MCF 10A (cell line): Measurements from ENCODE around the gene CHSY3. TPM values are rescaled to one million over a fixed set of nuclear protein-coding genes. Genes with fewer than 3 reads are reported as not detected.

Experiments
- BruUV-seq: library from RNA; stranded (reverse); fragments of 400-500 nt; replicated peaks from 2 replicates; lab custom pipeline; 2021; lab: Mats Ljungman, UMichigan
- CTCF ChIA-PET: fragments of 300-600 bp; sonication (Branson Sonifier 250); formaldehyde crosslinking; extraction: SDS; loops from one replicate; lab custom pipeline; 2021; ENCODE audit warnings: antibody characterized with exemption, inconsistent platforms; lab: Yijun Ruan, JAX
- POLR2A ChIA-PET: fragments of 300-600, 350-650 bp; sonication (Branson Sonifier 250); formaldehyde crosslinking; extraction: SDS; loops from one replicate; lab custom pipeline; 2020; ENCODE audit warnings: antibody characterized with exemption, inconsistent platforms; lab: Yijun Ruan, JAX
- DNase-seq: peaks from one replicate; pipeline ENCODE4 v3.0.0-alpha.2; 2018; ENCODE audit not compliant: unreplicated experiment
- H3K27ac Mint-ChIP-seq: one replicate; pipeline ENCODE4 v1.8.0; 2022; ENCODE audit warnings: mild to moderate bottlenecking, low read depth, mixed read lengths; ENCODE audit not compliant: unreplicated experiment
- H3K27me3 Mint-ChIP-seq: one replicate; pipeline ENCODE4 v1.8.0; 2022; ENCODE audit warnings: mixed read lengths; ENCODE audit not compliant: insufficient read depth, unreplicated experiment
- H3K36me3 Mint-ChIP-seq: one replicate; pipeline ENCODE4 v1.8.0; 2022; ENCODE audit warnings: mild to moderate bottlenecking, moderate library complexity, mixed read lengths; ENCODE audit not compliant: insufficient read depth, unreplicated experiment
- H3K4me1 Mint-ChIP-seq: one replicate; pipeline ENCODE4 v1.8.0; 2022; ENCODE audit warnings: mixed read lengths; ENCODE audit not compliant: insufficient read depth, unreplicated experiment
- H3K4me3 Mint-ChIP-seq: one replicate; pipeline ENCODE4 v1.8.0; 2022; ENCODE audit warnings: mild to moderate bottlenecking, moderate library complexity, mixed read lengths; ENCODE audit not compliant: unreplicated experiment
- H3K9me3 Mint-ChIP-seq: one replicate; pipeline ENCODE4 v1.8.0; 2022; ENCODE audit warnings: mixed read lengths; ENCODE audit not compliant: unreplicated experiment
- CTCF ChIP-seq: fragments of 200-600 bp; IDR thresholded peaks from one replicate; pipeline ENCODE4 v1.8.0; 2022; ENCODE audit warnings: antibody characterized with exemption, mild to moderate bottlenecking; ENCODE audit not compliant: unreplicated experiment
- intact Hi-C: fragments of 100-400 bp; cut with micrococcal nuclease; formaldehyde crosslinking; loops from 2 replicates; pipeline ENCODE4 v1.14.1; 2022
- total RNA-seq: library from RNA; stranded (reverse); gene quantifications from 2 replicates; pipeline ENCODE4 v1.2.3, GENCODE V29; 2022

The CHSY3 gene
- total RNA-seq, 1 experiment from 2014 or later = 0.82 TPM

- H3K9me3 Mint-ChIP-seq = no peaks in the 10 kb centered on the region
- TF ChIP-seq CTCF = no peak
- CTCF ChIA-PET = interaction anchor here (1.3 to 1.6 kb wide), 2 partner anchors 9 to 530 kb away, joined by 3 to 4 read pairs; no protein-coding TSS in a partner anchor
- intact Hi-C loops = no loop called here
- no TSS peak for BruUV-seq
- no peak overlapping the region for H3K27ac Mint-ChIP-seq
- H3K4me3 Mint-ChIP-seq = no peak overlapping the region
- H3K27me3 Mint-ChIP-seq = no peaks in the 10 kb centered on the region
- peak; percentile 83 for DNase-seq
- POLR2A ChIA-PET = interaction anchor here (0.6 kb wide), 1 partner anchor 33 kb away, joined by 3 read pairs; no protein-coding TSS in a partner anchor
- no peaks in the 10 kb centered on the region for H3K36me3 Mint-ChIP-seq
- peaks cover 8% of the 10 kb centered on the region for H3K4me1 Mint-ChIP-seq
These were observed 285.7 kb downstream of the CHSY3 start for GRCh38 chr5:130189961-130190360.

- no peaks in the 10 kb centered on the region for H3K9me3 Mint-ChIP-seq
- DNase-seq = peak; percentile 24
- H3K4me1 Mint-ChIP-seq = no peaks in the 10 kb centered on the region
- H3K27me3 Mint-ChIP-seq = no peaks in the 10 kb centered on the region
- ChIA-PET POLR2A (no interaction called here), CTCF (interaction anchor here (1.5 kb wide), 1 partner anchor 9 kb away, joined by 3 read pairs; no protein-coding TSS in a partner anchor)
- BruUV-seq = no TSS peak
- TF ChIP-seq CTCF = no peak
- intact Hi-C loops = no loop called here
- H3K4me3 Mint-ChIP-seq = no peak overlapping the region
- no peaks in the 10 kb centered on the region for H3K36me3 Mint-ChIP-seq
- no peak overlapping the region for H3K27ac Mint-ChIP-seq
These were observed 294.7 kb downstream of the CHSY3 start for GRCh38 chr5:130198927-130199326.

GRCh38 chr5:130206686-130207085 lies 302.4 kb downstream of the CHSY3 start:
- POLR2A ChIA-PET = no interaction called here
- no peak overlapping the region for H3K27ac Mint-ChIP-seq
- intact Hi-C loops = no loop called here
- DNase-seq = no peak
- H3K4me3 Mint-ChIP-seq = no peak overlapping the region
- no peaks in the 10 kb centered on the region for H3K9me3 Mint-ChIP-seq
- TF ChIP-seq CTCF = no peak
- CTCF ChIA-PET = no interaction called here
- no TSS peak for BruUV-seq
- H3K36me3 Mint-ChIP-seq = no peaks in the 10 kb centered on the region
- peaks cover 5% of the 10 kb centered on the region for H3K4me1 Mint-ChIP-seq
- no peaks in the 10 kb centered on the region for H3K27me3 Mint-ChIP-seq

- POLR2A ChIA-PET = no interaction called here
- H3K27ac Mint-ChIP-seq = no peak overlapping the region
- intact Hi-C loops = no loop called here
- H3K36me3 Mint-ChIP-seq = no peaks in the 10 kb centered on the region
- no peak for DNase-seq
- TF ChIP-seq CTCF = no peak
- H3K27me3 Mint-ChIP-seq = no peaks in the 10 kb centered on the region
- BruUV-seq = no TSS peak
- H3K9me3 Mint-ChIP-seq = no peaks in the 10 kb centered on the region
- CTCF ChIA-PET = interaction anchor here (0.6 kb wide), 1 partner anchor 132 kb away, joined by 3 read pairs; no protein-coding TSS in a partner anchor
- H3K4me3 Mint-ChIP-seq = no peak overlapping the region
- no peaks in the 10 kb centered on the region for H3K4me1 Mint-ChIP-seq
These were observed 309.3 kb downstream of the CHSY3 start for GRCh38 chr5:130213607-130214006.
